ENCODE results near the gene RPP40.

- TF ChIP-seq CTCF (IDR thresholded peaks at IDR 0.05) (no peak), POLR2AphosphoS5 (IDR thresholded peaks at IDR 0.05) (no peak), POLR2A (IDR thresholded peaks at IDR 0.05) (no peak)
Observed at GRCh38 chr6:4953440-4953839, 50.4 kb downstream of the RPP40 start.
